HEK293 (cell line): ENCODE data around the gene CLDN7.

Experiments used
- BCL6B ChIP-seq: fragments of 450-650 bp; formaldehyde crosslinking; IDR thresholded peaks from 2 replicates; pipeline ENCODE4 v1.5.1; 2017; ENCODE audit warnings: missing biosample characterization, missing genetic modification characterization
- PBX3 ChIP-seq: sonication (generic); formaldehyde crosslinking; IDR thresholded peaks from 2 replicates; pipeline ENCODE4 v1.8.1; 2022; ENCODE audit warnings: mild to moderate bottlenecking, moderate library complexity, missing genetic modification reagents
- PRDM2 ChIP-seq: fragments of 450-650 bp; formaldehyde crosslinking; IDR thresholded peaks from 2 replicates; pipeline ENCODE4 v1.5.1; 2016; ENCODE audit warnings: missing biosample characterization, missing genetic modification characterization, borderline replicate concordance
- ZBTB20 ChIP-seq: fragments of 450-650 bp; formaldehyde crosslinking; IDR thresholded peaks from 2 replicates; pipeline ENCODE4 v1.5.1; 2016; ENCODE audit warnings: missing biosample characterization, missing genetic modification characterization
- ZIC2 ChIP-seq: fragments of 450-650 bp; formaldehyde crosslinking; IDR thresholded peaks from 2 replicates; pipeline ENCODE4 v1.5.1; 2016; ENCODE audit warnings: missing biosample characterization, missing genetic modification characterization
- ZNF10 ChIP-seq: fragments of 450-650 bp; formaldehyde crosslinking; IDR thresholded peaks from 2 replicates; pipeline ENCODE4 v1.5.1; 2017; ENCODE audit warnings: missing biosample characterization, missing genetic modification characterization
- ZNF114 ChIP-seq: fragments of 450-650 bp; formaldehyde crosslinking; IDR thresholded peaks from 2 replicates; pipeline ENCODE4 v1.5.0; 2017; ENCODE audit warnings: missing biosample characterization, missing genetic modification characterization
- ZNF133 ChIP-seq: fragments of 450-650 bp; formaldehyde crosslinking; IDR thresholded peaks from 2 replicates; pipeline ENCODE4 v1.5.1; 2016; ENCODE audit warnings: missing biosample characterization, missing genetic modification characterization
- ZNF157 ChIP-seq: fragments of 450-650 bp; formaldehyde crosslinking; IDR thresholded peaks from 2 replicates; pipeline ENCODE4 v1.5.1; 2016; ENCODE audit warnings: missing biosample characterization, missing genetic modification characterization
- ZNF221 ChIP-seq: fragments of 450-650 bp; formaldehyde crosslinking; IDR thresholded peaks from 2 replicates; pipeline ENCODE4 v1.5.1; 2017; ENCODE audit warnings: missing biosample characterization, missing genetic modification characterization, borderline replicate concordance
- ZNF398 ChIP-seq: fragments of 450-650 bp; formaldehyde crosslinking; IDR thresholded peaks from 2 replicates; pipeline ENCODE4 v1.5.1; 2017; ENCODE audit warnings: missing biosample characterization, missing genetic modification characterization
- ZNF555 ChIP-seq: fragments of 450-650 bp; formaldehyde crosslinking; conservative IDR thresholded peaks from 2 replicates; pipeline ENCODE4 v1.5.1; 2017; ENCODE audit warnings: missing biosample characterization, mild to moderate bottlenecking, missing genetic modification characterization, inconsistent platforms
- ZNF621 ChIP-seq: fragments of 450-650 bp; formaldehyde crosslinking; IDR thresholded peaks from 2 replicates; pipeline ENCODE4 v1.5.1; 2017; ENCODE audit warnings: missing biosample characterization, missing genetic modification characterization
- ZNF624 ChIP-seq: fragments of 450-650 bp; formaldehyde crosslinking; IDR thresholded peaks from 2 replicates; pipeline ENCODE4 v1.5.1; 2017; ENCODE audit warnings: missing biosample characterization, missing genetic modification characterization
- ZNF701 ChIP-seq: fragments of 450-650 bp; formaldehyde crosslinking; IDR thresholded peaks from 2 replicates; pipeline ENCODE4 v1.5.1; 2016; ENCODE audit warnings: missing biosample characterization, missing genetic modification characterization
- ZNF791 ChIP-seq: fragments of 450-650 bp; formaldehyde crosslinking; IDR thresholded peaks from 2 replicates; pipeline ENCODE4 v1.5.1; 2016; ENCODE audit warnings: missing biosample characterization, missing genetic modification characterization
- ZSCAN30 ChIP-seq: fragments of 450-650 bp; IDR thresholded peaks from 2 replicates; pipeline ENCODE4 v1.5.1; 2018; ENCODE audit warnings: missing biosample characterization, mild to moderate bottlenecking, missing genetic modification characterization, moderate library complexity
- TF ChIP-seq, protein P1 (sequence below): fragments of 450-650 bp; formaldehyde crosslinking; IDR thresholded peaks from 2 replicates; pipeline ENCODE4 v1.5.1; 2016; ENCODE audit warnings: missing biosample characterization, missing genetic modification characterization
- TF ChIP-seq, protein P2 (sequence below): fragments of 450-650 bp; formaldehyde crosslinking; IDR thresholded peaks from 2 replicates; pipeline ENCODE4 v1.5.1; 2016; ENCODE audit warnings: missing biosample characterization, missing genetic modification characterization
- TF ChIP-seq, protein P3 (sequence below): fragments of 450-650 bp; formaldehyde crosslinking; IDR thresholded peaks from 2 replicates; pipeline ENCODE4 v1.5.1; 2016; ENCODE audit warnings: missing biosample characterization, missing genetic modification characterization
- TF ChIP-seq, protein P4 (sequence below): fragments of 450-650 bp; formaldehyde crosslinking; IDR thresholded peaks from 2 replicates; pipeline ENCODE4 v1.5.1; 2016; ENCODE audit warnings: missing biosample characterization, missing genetic modification characterization

Gene CLDN7

GRCh38 chr17:7234083-7234951, 28.0 kb downstream of the CLDN7 start, which contains the start of gene DVL2 (continued):
- TF ChIP-seq ZSCAN30 (tag by site-specific recombination), result peak; percentile 65
- no peak for TF ChIP-seq ZNF114 (tag by site-specific recombination)
- TF ChIP-seq, protein P1, sequence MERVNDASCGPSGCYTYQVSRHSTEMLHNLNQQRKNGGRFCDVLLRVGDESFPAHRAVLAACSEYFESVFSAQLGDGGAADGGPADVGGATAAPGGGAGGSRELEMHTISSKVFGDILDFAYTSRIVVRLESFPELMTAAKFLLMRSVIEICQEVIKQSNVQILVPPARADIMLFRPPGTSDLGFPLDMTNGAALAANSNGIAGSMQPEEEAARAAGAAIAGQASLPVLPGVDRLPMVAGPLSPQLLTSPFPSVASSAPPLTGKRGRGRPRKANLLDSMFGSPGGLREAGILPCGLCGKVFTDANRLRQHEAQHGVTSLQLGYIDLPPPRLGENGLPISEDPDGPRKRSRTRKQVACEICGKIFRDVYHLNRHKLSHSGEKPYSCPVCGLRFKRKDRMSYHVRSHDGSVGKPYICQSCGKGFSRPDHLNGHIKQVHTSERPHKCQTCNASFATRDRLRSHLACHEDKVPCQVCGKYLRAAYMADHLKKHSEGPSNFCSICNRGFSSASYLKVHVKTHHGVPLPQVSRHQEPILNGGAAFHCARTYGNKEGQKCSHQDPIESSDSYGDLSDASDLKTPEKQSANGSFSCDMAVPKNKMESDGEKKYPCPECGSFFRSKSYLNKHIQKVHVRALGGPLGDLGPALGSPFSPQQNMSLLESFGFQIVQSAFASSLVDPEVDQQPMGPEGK (tag by site-specific recombination), result peak; percentile 90
- TF ChIP-seq BCL6B, result no peak
- TF ChIP-seq, protein P2, sequence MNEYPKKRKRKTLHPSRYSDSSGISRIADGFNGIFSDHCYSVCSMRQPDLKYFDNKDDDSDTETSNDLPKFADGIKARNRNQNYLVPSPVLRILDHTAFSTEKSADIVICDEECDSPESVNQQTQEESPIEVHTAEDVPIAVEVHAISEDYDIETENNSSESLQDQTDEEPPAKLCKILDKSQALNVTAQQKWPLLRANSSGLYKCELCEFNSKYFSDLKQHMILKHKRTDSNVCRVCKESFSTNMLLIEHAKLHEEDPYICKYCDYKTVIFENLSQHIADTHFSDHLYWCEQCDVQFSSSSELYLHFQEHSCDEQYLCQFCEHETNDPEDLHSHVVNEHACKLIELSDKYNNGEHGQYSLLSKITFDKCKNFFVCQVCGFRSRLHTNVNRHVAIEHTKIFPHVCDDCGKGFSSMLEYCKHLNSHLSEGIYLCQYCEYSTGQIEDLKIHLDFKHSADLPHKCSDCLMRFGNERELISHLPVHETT (tag by site-specific recombination), result peak; percentile 67
- no peak for TF ChIP-seq ZNF621
- no peak for TF ChIP-seq ZNF701
- TF ChIP-seq ZNF157 (tag by site-specific recombination), result peak; percentile 62; the same call in 1 of the 2 replicates
- peak; percentile 38; the same call in 1 of the 2 replicates for TF ChIP-seq ZNF10
- no peak for TF ChIP-seq ZNF133 (tag by site-specific recombination)
- no peak for TF ChIP-seq ZNF555 (tag by site-specific recombination)
- no peak for TF ChIP-seq ZNF624 (tag by site-specific recombination)
- TF ChIP-seq ZBTB20 (tag by site-specific recombination), result peak; percentile 84
- TF ChIP-seq ZNF791 (tag by site-specific recombination), result peak; percentile 89
- peak; percentile 91; the same call in 1 of the 2 replicates for TF ChIP-seq ZNF221
- TF ChIP-seq PBX3 (CRISPR knock-in tag), result peak; percentile 63; the same call in 1 of the 2 replicates
- TF ChIP-seq ZIC2 (tag by site-specific recombination), result peak; percentile 48; the same call in 1 of the 2 replicates
- no peak for TF ChIP-seq PRDM2 (tag by site-specific recombination)
- TF ChIP-seq, protein P3, sequence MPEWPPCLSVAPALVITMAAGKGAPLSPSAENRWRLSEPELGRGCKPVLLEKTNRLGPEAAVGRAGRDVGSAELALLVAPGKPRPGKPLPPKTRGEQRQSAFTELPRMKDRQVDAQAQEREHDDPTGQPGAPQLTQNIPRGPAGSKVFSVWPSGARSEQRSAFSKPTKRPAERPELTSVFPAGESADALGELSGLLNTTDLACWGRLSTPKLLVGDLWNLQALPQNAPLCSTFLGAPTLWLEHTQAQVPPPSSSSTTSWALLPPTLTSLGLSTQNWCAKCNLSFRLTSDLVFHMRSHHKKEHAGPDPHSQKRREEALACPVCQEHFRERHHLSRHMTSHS (tag by site-specific recombination), result peak; percentile 80; the same call in 1 of the 2 replicates
- TF ChIP-seq, protein P4, sequence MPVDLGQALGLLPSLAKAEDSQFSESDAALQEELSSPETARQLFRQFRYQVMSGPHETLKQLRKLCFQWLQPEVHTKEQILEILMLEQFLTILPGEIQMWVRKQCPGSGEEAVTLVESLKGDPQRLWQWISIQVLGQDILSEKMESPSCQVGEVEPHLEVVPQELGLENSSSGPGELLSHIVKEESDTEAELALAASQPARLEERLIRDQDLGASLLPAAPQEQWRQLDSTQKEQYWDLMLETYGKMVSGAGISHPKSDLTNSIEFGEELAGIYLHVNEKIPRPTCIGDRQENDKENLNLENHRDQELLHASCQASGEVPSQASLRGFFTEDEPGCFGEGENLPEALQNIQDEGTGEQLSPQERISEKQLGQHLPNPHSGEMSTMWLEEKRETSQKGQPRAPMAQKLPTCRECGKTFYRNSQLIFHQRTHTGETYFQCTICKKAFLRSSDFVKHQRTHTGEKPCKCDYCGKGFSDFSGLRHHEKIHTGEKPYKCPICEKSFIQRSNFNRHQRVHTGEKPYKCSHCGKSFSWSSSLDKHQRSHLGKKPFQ, result no peak
- peak; percentile 52 for TF ChIP-seq ZNF398 (tag by site-specific recombination)
